ENCODE data around the gene GABRB1.

The GABRB1 gene

DNA sequence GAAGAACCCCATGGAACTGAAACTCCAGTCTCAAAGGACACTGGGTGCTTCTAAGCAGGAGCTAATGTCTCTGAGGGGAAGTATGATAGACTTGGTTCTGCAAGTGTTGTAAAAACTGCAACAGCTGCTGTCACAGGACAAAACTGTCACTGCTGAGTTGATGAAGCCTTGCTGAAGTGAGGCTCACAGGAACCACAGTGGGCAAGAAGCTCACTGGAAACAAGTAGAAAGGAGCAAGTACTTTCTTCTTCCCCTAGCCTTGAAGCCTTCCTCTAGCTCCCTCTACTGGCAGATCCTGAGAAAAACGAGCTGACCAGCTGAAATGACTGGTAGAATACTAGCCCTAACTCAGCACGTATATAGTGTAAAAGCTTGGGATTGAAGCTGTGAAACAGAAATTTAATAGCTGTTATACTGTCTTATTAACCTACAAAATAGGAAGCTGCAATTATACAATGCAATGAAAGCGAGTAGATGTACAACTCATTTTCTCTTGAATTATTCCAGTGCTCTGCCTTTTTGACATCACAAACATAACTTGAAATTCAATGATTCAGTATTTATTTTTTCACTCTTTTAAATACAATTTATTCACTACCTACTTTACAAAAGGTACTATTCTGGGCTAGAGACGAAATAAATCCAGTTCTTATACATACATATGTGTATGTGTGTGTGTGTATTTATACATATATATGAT, 91.4 kb downstream of the GABRB1 start:
- DNase-seq = peak in 1 of 2 experiments; percentile 1

DNA sequence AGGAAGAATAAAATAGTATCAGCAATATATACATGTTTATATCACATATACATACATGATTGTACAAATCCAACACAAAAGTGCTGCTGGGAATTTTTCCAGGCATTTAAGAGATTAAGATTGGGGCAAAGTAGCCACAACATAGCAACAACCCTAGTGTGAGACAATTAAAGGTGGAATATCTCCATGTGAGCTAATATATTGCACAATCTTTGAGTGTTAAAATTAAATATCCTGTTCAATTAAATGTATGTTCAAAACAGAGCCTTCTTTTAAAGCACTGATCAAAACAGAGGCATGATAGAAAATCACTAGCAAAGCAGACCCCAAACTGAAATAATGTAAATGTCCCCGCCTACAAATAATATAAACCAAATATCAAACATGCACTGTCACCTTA, 97.6 kb downstream of the GABRB1 start:
- DNase-seq = no peak

DNA sequence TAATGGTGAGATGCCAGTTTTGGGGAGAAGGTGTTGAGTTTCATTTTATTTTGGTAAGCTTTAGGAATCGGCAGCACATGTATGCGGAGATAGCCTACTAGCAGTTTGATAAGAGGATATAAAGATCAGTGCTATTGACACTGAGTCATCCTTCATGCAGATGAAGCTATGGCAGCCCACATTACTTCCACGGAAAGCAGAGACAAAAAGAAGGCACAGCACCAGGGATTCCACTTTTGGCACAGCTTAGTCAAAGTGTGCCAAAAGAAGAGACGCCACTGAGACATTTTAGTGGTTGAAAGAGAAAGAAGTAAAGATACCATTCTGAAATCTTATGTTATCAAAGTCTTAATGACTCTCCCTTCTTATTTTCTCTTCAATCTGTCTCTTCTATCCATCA, 103.8 kb downstream of the GABRB1 start:
- no peak for DNase-seq

DNA sequence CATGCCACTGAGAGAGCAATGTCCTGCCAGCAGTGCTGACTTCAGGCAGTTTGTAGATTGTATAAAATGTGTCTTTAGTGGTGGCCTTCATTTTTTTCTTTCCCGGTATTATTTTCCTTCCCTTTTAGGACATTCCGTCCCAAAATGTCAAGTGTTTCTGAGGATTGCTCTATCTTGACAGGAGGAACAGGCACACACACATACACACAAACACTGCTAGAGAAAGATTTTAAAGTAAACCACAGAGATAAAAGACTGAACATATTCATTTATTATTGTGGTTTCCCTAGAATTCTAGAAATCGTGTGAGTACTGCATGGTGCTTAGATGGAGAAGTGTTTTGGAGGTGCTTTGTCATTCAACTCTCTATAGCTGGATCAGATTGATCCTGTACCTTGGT, 111.9 kb downstream of the GABRB1 start:
- DNase-seq = no peak

DNA sequence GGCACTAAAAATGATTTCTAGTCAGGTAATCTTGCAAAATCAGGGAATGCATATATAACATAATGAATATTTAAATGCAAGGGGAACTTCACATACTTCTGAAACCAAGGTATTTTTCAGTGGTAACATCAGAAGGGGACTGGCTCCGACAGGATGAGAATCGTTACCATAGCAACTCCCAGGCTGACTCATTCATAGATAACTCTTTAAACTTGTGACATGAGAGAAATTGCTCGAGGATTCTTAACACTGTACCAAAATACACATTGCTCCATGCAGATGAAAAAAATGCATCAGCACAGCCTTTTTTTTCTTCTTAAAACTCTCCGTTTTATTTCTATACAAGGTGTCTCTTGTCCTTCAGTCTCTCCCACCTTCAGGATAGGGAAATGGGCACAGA, 114.3 kb downstream of the GABRB1 start:
- DNase-seq = no peak

DNA sequence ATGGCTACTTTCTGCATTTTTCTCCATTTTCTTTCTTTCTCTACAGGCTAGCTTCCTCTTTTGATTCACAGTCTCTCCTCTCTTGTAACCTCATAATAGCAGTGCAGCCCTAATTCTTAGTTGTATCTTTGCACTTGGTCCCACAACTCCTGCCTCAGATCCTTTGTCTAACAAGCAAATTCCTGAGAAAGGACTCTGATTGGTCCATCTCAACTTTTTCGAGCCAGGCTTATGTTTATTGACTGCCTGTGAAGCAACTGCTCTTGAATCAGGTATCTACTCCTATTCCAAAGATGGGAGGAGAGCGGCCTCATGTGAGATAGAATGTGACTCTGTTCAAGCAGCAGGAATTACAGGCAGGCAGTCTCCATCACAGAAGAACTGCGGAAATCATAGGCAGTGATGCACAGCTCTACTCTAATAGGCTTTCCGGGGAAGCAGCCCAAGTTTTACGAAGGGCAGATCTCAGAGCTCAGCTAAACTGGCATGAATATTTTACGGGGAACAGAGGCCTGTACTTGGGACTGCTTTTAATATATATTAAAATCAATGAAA, 123.5 kb downstream of the GABRB1 start:
- no peak for DNase-seq

DNA sequence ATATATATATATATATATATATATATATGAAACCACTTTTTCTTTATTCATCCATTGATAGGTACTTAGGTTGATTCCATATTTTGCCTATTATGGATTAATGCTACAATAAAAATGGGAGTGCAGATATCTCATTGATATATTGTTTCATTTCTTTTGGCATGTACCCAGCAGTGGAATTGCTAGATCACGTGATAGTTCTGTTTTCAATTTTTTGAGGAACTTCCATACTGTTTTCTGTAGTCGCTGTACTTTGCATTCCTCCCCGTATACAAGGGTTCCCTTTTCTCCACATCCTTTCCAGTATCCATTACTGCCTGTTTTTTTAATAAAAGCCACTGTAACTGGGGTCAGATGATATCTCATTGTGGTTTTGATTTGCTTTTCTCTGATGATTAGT, 124.6 kb downstream of the GABRB1 start:
- DNase-seq = no peak

DNA sequence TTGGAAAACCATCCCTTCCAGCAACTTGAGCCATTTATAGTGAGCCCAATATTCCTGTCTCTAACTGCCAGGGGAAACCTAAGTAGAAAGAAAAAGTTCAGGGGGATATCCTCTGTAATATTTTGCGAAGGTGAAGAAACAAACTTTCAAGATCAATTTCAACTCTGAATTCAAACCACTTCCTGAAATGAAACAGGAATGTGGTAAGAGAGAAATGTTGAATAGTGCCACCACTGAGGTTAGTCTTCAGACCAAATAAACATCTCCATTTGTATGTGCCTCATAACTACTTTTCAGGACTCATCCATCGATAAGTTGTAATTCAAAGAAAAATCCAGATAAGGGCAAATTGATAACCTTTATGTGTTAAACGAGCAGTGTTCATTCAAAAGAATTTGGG, 128.7 kb downstream of the GABRB1 start:
- DNase-seq = no peak

DNA sequence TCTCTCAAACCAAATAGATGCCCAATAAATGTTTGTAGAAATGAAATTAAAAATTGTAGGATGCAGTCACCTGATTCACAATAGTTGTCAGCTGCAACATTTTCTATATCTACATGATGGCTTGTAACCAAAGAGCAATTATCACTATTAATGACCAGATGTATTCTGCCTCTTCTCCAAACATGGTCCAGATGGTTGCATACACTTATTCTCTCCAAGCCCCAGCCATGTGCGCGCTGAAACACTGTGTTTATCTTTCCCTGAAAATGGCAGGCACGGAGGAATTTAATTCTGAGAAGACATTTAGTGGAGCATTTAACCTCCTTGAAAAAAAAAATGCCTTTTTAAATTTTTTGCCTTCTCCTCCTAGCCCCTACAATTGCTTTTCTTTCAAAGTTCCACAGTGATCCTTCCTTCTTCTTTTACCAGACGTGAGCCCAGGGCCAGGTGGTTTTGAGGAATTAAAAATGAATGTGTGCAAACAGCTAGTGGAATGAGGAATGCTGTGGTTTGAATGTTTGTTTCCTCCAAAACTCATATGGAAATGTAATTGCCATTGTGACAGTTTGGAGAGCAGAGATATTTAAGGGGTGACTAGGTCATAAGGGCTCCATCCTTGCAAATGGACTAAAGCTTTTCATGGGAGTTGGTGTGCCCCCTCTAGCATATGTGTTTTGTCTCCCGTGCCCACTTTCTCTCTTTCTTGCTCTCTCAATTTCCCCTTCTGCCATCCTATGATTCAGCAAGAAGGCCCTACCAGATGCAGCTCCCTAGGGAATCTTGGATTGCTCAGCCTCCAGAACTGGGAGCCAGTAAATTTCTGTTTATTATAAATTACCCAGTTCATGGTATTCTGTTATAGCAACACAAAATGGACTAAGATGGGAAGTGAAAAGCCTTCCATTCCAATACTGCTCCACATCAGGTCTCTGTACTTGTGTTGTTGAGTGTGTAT, 136.0 kb downstream of the GABRB1 start:
- no peak for DNase-seq

DNA sequence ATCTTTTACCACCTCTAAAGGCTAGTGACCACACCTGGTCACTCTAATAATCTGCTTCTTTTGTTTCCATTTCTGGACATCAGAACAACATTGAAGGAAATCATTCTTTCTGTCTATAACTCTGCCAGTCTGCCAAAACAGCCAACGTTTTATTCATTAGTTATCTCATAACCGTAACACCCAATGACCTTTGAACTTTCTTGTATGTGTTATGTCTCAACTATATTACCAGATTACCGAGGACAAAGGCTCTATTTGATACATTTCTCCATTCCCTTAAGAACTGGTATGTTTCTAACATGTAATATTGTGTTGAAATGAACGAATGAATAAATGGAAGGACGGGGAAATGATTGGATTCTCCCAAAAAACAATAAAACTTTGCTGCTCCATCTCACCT, 152.7 kb downstream of the GABRB1 start:
- DNase-seq = no peak

DNA sequence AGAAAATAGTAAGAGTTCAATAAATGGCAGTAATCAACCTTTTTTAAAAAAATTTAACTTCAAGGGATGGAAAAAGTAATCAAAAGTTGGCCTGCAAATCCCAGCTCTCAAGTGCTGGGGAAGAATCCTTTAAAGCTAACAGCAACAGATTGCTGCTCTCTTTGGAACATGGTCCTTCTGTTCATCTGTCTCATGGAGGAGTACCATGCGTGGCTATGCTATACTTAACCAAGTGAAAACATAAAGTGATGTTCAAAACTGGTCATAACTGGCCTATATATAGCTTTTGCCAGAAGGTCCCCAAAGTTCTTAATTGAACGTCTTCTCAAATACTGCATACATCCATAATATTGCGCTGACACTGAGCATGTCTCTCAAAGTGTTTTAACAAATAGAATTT, 154.4 kb downstream of the GABRB1 start:
- no peak for DNase-seq

DNA sequence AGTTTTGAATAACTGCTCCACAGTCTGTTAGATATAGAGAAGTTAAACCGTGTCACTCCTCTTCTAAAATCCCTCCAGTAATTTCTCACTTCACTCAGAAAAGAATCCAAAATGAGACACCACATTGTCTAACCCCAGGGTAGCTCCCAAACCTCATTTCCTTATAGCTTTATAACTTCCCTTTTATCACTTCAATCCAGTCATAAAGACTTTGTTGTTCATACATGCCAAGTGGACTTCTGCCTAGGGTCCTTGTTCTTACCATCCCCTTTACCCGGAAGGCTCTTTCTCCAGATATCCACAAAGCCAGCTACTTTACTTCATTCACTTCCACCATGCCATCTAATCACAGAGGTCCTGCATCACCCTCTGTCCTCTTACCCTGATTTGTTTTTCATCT, 156.2 kb downstream of the GABRB1 start:
- no peak for DNase-seq

DNA sequence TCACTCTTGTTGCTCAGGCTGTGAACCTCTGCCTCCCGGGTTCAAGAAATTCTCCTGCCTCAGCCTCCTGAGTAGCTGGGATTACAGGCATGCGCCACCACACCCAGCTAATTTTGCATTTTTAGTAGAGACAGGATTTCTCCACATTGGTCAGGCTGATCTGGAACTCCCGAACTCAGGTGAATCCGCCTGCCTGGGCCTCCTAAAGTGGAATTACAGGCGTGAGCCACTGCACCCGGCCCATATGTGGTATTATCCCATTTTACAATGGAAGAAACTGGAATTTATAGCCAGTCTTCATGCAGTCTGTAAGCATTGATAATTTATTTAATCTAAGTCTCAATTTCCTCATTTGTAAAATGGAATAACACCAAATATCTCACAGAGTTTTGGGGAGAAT, 161.8 kb downstream of the GABRB1 start:
- no peak for DNase-seq

DNA sequence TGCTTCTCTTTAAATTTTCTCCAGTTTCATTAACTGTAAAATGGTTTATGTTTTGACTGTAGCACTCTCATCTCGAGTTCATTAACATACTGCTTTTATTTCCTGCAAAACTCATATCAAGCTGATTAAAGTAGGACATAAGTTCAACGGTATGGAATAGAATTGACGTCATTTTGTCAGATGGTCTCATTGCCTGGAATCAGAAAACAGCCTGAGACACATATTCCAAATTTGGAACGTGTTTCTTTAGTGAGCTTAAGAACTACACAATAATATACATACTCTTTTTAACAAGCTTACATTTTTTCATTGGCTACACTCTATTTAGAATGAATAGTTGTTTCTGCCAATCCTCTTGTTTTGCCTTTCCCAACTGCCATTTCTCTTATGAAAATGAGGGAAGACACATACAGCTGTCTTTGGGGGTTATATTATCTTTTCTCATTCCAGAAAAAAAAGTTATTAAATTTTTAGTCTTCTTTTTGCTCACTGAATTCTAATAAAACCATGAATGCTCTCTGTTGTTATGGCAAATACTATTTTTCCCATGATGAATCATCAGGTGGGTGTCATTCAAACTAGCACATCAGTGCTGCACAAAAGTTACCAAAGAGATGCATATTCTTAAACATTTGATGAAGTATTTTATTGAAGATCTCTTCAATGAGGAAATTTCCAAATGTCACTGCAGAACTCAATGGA, 162.8 kb downstream of the GABRB1 start:
- DNase-seq = no peak

DNA sequence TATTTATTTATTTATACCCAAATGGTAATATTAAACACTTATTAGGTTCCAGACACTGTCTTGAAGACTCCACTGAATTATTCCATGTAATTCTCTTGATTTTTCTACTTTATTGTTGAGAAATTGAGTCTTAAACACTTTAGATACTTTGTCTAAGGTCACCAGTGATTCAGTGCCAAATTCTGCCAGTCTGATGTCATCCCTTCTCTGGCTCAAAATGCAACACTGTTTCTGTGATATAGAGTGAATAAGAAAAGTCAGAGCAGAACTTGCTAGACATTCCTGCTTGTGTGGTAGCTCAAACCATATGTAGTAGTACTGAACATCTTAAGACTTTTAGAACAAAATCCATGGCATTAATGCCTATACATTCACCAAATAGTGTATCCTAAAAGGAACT, 164.3 kb downstream of the GABRB1 start:
- DNase-seq = no peak

DNA sequence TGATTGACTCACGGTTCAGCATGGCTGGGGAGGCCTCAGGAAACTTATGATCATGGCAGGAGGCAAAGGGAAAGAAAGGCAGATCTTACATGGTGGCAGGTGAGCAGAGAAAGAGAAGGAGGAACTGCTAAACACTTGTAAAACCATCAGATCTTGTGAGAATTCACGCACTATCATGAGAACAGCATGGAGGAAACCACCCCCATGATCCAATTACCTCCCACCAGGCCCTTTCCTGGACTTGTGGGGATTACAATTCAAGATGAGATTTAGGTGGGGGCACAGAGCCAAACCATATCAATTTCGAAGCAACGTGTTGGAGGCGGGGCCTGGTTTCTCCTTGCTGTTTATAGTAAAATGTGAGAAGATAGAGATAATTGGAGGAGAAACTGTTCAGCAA, 167.4 kb downstream of the GABRB1 start:
- no peak for DNase-seq

DNA sequence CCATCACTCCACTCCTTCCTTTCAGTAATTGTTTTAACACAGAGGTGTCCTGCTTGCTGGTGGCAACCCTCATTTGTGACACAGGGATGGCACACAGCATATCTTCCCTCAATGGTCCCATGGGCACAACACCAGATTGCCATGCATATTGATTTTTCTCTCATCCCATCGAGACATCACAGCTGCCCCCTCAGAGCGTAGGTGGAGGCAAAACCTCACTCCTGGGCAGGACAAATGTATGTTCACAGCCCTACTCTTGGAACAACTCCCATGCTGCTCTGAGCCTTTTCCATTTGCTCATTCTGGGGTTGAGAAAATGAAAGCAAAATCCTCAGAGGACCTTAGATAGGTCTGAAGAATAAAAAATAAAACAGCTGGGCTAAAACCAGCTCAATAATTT, 172.2 kb downstream of the GABRB1 start:
- no peak for DNase-seq

DNA sequence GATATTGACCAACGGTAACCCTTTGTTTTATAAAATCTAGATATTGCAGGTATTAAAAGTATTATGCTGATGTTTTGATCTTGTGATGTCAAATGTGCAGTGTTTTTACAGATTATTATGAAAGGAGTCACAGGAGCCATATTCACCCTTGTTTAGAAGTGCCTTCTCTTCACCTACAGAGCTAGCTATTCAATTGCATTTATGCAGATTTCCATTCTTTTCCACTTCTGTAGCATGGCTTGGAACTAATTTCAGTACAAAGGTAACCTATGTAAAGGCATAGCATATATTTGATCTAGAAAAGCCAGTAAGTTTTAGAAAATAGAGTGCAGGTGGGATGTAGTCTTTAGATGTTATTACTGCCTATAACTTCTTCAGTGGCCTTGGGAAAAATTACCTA, 176.2 kb downstream of the GABRB1 start:
- no peak for DNase-seq

DNA sequence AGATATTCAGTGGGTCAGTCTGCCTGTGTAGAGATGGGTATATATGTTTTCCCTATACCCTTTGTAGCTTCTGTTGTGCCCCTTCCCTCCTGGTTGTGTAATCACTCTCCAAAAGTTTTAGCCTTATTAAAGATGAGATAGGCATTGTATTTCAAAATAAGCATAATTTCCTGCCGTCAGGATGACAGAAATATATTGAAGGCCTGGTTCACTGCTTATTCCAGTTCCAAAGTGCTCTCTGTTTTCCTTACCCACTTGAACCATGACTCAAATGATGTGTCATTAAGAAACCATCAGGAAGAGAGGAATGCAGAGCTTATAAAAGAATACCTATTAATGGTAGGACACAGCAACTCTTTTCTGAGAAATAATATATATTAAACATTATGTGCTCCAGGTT, 178.5 kb downstream of the GABRB1 start:
- no peak for DNase-seq

DNA sequence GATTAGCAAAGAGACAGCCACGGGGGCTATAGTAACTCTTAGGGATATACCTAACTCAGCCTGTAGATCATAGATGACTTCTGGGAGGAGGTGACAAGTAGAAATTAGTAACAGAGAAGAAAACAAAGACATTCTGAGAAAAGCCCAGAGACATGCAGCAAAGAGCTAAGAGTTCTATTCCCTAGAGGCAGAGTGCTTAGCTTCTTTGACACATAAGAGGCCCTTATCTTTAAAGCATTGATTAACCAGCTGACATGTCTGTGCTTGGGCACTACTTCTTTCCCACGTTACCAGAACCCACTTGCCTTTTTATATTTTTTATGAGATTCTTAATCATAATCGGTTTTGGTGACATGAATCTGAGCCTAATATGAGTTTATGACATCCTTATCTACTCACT, 179.5 kb downstream of the GABRB1 start:
- DNase-seq = no peak

DNA sequence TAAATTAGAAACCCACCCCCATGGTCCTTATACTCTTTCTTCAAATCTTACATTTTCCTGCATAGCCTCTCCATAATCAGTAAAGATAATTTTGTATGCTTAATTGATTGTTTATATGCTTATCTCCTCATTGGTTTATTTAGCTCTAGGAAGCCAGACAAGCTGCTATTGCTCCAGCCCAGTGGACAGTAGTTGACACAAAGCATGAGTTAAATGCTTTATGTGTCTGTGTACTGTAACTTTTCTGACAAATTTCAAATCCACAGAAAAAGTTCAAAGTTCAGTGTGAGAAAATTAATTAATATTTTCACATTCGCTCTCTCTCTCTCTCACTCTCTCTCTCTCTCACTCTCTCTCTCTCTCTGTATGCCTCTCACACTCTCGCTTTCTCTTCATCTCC, 181.7 kb downstream of the GABRB1 start:
- no peak for DNase-seq

DNA sequence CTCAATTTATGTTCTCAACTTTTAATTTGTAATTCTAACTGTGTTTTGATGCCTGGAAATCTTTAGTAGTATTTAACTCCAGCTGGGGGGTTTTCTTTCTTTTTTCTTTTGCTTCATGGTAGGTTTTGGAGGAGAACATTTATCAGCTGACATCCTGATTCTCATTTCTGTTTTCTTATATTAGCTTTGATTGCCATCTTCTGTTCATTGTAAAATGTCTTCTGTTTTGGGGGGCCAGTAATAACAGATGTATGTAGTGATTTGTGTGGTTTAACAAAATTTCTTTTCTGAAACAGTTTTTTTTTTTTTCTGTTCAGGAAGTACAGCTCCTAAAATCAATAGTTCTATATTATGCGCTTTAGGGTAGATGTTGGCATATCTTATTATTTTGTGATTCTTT, 182.2 kb downstream of the GABRB1 start:
- no peak for DNase-seq

DNA sequence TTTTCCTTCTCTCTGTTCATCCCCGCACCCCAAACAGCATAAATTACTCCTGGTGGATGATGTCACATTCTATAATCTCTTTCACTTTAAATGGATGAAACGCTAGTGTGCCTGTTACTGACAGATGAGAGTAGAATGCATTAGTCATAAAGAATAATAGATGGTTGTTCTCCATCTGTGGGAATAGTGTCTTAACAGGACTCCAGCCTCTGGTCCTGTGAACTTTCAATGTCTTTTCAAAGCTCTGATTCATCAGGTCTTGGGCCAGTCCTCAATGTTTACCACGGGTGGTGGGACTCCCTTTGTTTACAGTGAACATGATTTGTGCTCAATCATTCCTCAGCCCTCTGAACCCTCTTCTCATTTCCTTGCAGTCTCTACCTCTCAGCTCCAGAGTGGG, 182.6 kb downstream of the GABRB1 start:
- DNase-seq = no peak

DNA sequence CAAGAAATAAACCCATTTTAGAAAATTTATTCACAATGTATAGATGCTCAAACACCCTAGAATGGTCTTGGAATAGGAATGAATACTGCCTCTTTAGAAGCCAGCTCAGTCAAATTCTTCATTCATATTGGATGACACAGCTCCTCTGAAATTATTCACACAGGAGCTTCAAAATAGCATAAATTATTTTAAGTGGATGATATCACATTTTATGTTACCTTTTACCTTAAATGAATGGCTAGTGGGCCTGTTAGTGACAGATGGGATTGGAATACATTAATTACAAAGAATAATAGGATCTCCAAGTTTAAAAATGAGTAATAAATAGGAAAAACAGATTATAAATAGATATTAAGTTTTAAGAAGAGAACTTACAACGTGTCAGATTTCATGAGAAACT, 184.4 kb downstream of the GABRB1 start:
- DNase-seq = no peak
